Endodermal cell (in vitro differentiated cells): ENCODE results near the gene DHRS9. TPM values are rescaled to one million over a fixed set of nuclear protein-coding genes. Genes with fewer than 3 reads are reported as not detected.
"Not testable (repeated sequence)": the region's sequence is repeated elsewhere in the genome, so short reads cannot be mapped to it uniquely, and the experiment has no call there.

Experiments used
- DNase-seq: peaks from one replicate; pipeline ENCODE4 v3.0.0-alpha.2; 2017
- H3K27ac ChIP-seq: 2 replicates; pipeline ENCODE4 v1.5.1; 2013; ENCODE audit warnings: mild to moderate bottlenecking, low read depth, low read length, moderate library complexity
- H3K27me3 ChIP-seq: 2 replicates; pipeline ENCODE4 v1.6.1; 2013; ENCODE audit warnings: mild to moderate bottlenecking, low read length, moderate library complexity; ENCODE audit not compliant: insufficient read depth, control insufficient read depth, poor library complexity, severe bottlenecking
- H3K36me3 ChIP-seq: 2 replicates; pipeline ENCODE4 v1.7.0; 2013; ENCODE audit warnings: mild to moderate bottlenecking, low read length, moderate library complexity; ENCODE audit not compliant: control insufficient read depth, insufficient read depth
- H3K4me1 ChIP-seq: one replicate; pipeline ENCODE4 v1.7.0; 2013; ENCODE audit warnings: low read length; ENCODE audit not compliant: control insufficient read depth, insufficient read depth
- H3K4me3 ChIP-seq: 2 replicates; pipeline ENCODE4 v1.5.1; 2013; ENCODE audit warnings: mild to moderate bottlenecking, low read length, moderate library complexity
- H3K9ac ChIP-seq: 2 replicates; pipeline ENCODE4 v1.6.1; 2013; ENCODE audit warnings: mild to moderate bottlenecking, low read length, moderate library complexity; ENCODE audit not compliant: poor library complexity, severe bottlenecking; ENCODE audit errors: extremely low read depth
- H3K9me3 ChIP-seq: 2 replicates; pipeline ENCODE4 v1.6.1; 2013; ENCODE audit warnings: mild to moderate bottlenecking, low read length, moderate library complexity; ENCODE audit not compliant: control insufficient read depth
- H3K27ac Mint-ChIP-seq: 2 replicates; pipeline ENCODE4 v1.8.0; 2020; ENCODE audit warnings: mixed read lengths
- H3K27me3 Mint-ChIP-seq: 2 replicates; pipeline ENCODE4 v1.8.0; 2021; ENCODE audit warnings: mild to moderate bottlenecking, mixed read lengths; ENCODE audit not compliant: insufficient read depth
- H3K36me3 Mint-ChIP-seq: 2 replicates; pipeline ENCODE4 v1.8.0; 2020; ENCODE audit warnings: low read depth, mixed read lengths
- H3K4me1 Mint-ChIP-seq: 2 replicates; pipeline ENCODE4 v1.8.0; 2020; ENCODE audit warnings: mixed read lengths
- H3K4me3 Mint-ChIP-seq: 2 replicates; pipeline ENCODE4 v1.8.0; 2020; ENCODE audit warnings: mild to moderate bottlenecking, moderate library complexity, mixed read lengths
- H3K9me3 Mint-ChIP-seq: 2 replicates; pipeline ENCODE4 v1.8.0; 2020; ENCODE audit warnings: mild to moderate bottlenecking, mixed read lengths
- CTCF ChIP-seq: fragments of 200-600 bp; sonication (generic); conservative IDR thresholded peaks from 2 replicates; pipeline ENCODE4 v1.5.0; 2021; ENCODE audit warnings: antibody characterized with exemption, mild to moderate bottlenecking
- WGBS, 2 experiments: methylation state at CpG; one replicate each; pipeline versions ENCODE4 v1.1.5 to v1.1.7; 2013; ENCODE audit warnings: missing lambda C conversion rate in 2 of 2, mixed read lengths in 1 of 2; ENCODE audit not compliant: insufficient coverage in 1 of 2, insufficient read length in 1 of 2; 5-methylcytosine and 5-hydroxymethylcytosine counted together
- total RNA-seq, 2 donors: library from RNA; stranded (reverse); fragmentation: NEBNext Ultra II Directional in 1 of 2; extraction: Animal tissue kit (Norgen Biotek cat#: 25700) in 1 of 2; gene quantifications; 2 replicates in 1 of 2; 3 replicates in 1 of 2; pipeline ENCODE4 v1.2.1, GENCODE V29; 2021

Gene DHRS9
- total RNA-seq, 2 donors from 2014 or later: not detected

GRCh38 chr2:169047256-169048250, 21.8 kb upstream of the DHRS9 start:
- Histone ChIP-seq H3K9me3 (peaks cover 40% of the 10 kb centered on the region), H3K27me3 (no peaks in the 10 kb centered on the region), H3K36me3 (no peaks in the 10 kb centered on the region), H3K27ac (no peak overlapping the region), H3K9ac (no peak overlapping the region), H3K4me1 (peaks cover 7% of the 10 kb centered on the region), H3K4me3 (no peak overlapping the region)
- no peak for TF ChIP-seq CTCF
- Mint-ChIP-seq H3K36me3 (peaks cover 8% of the 10 kb centered on the region), H3K9me3 (peaks cover 29% of the 10 kb centered on the region), H3K27me3 (peaks cover 2% of the 10 kb centered on the region), H3K4me3 (no peak overlapping the region), H3K4me1 (peaks cover 6% of the 10 kb centered on the region), H3K27ac (no peak overlapping the region)
- WGBS, 2 experiments: 91 to 92% methylated on average over 2 of the region's 2 CpGs
- DNase-seq: no peak

- Mint-ChIP-seq H3K9me3 (peaks cover 14% of the 10 kb centered on the region), H3K4me1 (peaks cover 6% of the 10 kb centered on the region), H3K4me3 (no peak overlapping the region), H3K36me3 (no peaks in the 10 kb centered on the region), H3K27me3 (peaks cover 2% of the 10 kb centered on the region), H3K27ac (no peak overlapping the region)
- Histone ChIP-seq H3K9me3 (peaks cover 24% of the 10 kb centered on the region), H3K4me3 (no peak overlapping the region), H3K27ac (no peak overlapping the region), H3K4me1 (peaks cover 7% of the 10 kb centered on the region), H3K36me3 (no peaks in the 10 kb centered on the region), H3K27me3 (no peaks in the 10 kb centered on the region), H3K9ac (no peak overlapping the region)
- TF ChIP-seq CTCF: no peak
- no peak for DNase-seq
- 100% methylated on average over 1 of the region's 3 CpGs; no CpG with 5 or more reads in 1 of the 2 experiments for WGBS, 2 experiments
Measured at GRCh38 chr2:169049142-169049541, 20.2 kb upstream of the DHRS9 start.

GRCh38 chr2:169050476-169051240, 18.7 kb upstream of the DHRS9 start:
- H3K27ac ChIP-seq: no peak overlapping the region
- no peak for DNase-seq
- H3K27me3 ChIP-seq: no peaks in the 10 kb centered on the region
- Mint-ChIP-seq H3K27me3 (peaks cover 2% of the 10 kb centered on the region), H3K4me3 (no peak overlapping the region), H3K4me1 (peaks cover 6% of the 10 kb centered on the region), H3K9me3 (peaks cover 17% of the 10 kb centered on the region), H3K27ac (no peak overlapping the region), H3K36me3 (peaks cover 3% of the 10 kb centered on the region)
- peaks cover 7% of the 10 kb centered on the region for H3K4me1 ChIP-seq
- WGBS, 2 experiments: 91 to 100% methylated on average over 2 to 5 of the region's 5 CpGs
- no peaks in the 10 kb centered on the region for H3K36me3 ChIP-seq
- H3K9me3 ChIP-seq: peaks cover 23% of the 10 kb centered on the region
- H3K4me3 ChIP-seq: no peak overlapping the region
- H3K9ac ChIP-seq: no peak overlapping the region
- no peak for TF ChIP-seq CTCF

GRCh38 chr2:169054575-169054974, 14.8 kb upstream of the DHRS9 start:
- H3K9me3 Mint-ChIP-seq: peaks cover 40% of the 10 kb centered on the region
- H3K27me3 Mint-ChIP-seq, H3K27ac ChIP-seq, H3K9ac ChIP-seq, H3K36me3 ChIP-seq, H3K36me3 Mint-ChIP-seq, H3K27me3 ChIP-seq, H3K27ac Mint-ChIP-seq, H3K4me3 Mint-ChIP-seq, H3K4me1 ChIP-seq, H3K4me1 Mint-ChIP-seq, H3K4me3 ChIP-seq, DNase-seq: not testable (repeated sequence)
- WGBS, 2 experiments: 89 to 100% methylated on average over 1 to 2 of the region's 2 CpGs
- peaks cover 25% of the 10 kb centered on the region for H3K9me3 ChIP-seq
